ENCODE measurements around the gene PLXNA4.

- no peak for TF ChIP-seq POLR2AphosphoS5 (IDR thresholded peaks at IDR 0.05; ENCODE audit: low read depth, low read length)
- TF ChIP-seq, protein P1, sequence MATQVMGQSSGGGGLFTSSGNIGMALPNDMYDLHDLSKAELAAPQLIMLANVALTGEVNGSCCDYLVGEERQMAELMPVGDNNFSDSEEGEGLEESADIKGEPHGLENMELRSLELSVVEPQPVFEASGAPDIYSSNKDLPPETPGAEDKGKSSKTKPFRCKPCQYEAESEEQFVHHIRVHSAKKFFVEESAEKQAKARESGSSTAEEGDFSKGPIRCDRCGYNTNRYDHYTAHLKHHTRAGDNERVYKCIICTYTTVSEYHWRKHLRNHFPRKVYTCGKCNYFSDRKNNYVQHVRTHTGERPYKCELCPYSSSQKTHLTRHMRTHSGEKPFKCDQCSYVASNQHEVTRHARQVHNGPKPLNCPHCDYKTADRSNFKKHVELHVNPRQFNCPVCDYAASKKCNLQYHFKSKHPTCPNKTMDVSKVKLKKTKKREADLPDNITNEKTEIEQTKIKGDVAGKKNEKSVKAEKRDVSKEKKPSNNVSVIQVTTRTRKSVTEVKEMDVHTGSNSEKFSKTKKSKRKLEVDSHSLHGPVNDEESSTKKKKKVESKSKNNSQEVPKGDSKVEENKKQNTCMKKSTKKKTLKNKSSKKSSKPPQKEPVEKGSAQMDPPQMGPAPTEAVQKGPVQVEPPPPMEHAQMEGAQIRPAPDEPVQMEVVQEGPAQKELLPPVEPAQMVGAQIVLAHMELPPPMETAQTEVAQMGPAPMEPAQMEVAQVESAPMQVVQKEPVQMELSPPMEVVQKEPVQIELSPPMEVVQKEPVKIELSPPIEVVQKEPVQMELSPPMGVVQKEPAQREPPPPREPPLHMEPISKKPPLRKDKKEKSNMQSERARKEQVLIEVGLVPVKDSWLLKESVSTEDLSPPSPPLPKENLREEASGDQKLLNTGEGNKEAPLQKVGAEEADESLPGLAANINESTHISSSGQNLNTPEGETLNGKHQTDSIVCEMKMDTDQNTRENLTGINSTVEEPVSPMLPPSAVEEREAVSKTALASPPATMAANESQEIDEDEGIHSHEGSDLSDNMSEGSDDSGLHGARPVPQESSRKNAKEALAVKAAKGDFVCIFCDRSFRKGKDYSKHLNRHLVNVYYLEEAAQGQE (IDR thresholded peaks at IDR 0.05; ENCODE audit: insufficient read depth in 1 of 2, low read depth in 2 of 2, low read length in 2 of 2): no peak
Measured at GRCh38 chr7:132164558-132165125, 411.6 kb downstream of the PLXNA4 start.
